ENCODE measurements around the gene ARMC2. TPM values are rescaled to one million over a fixed set of nuclear protein-coding genes. Genes with fewer than 3 reads are reported as not detected.
"Not testable (repeated sequence)": the region's sequence is repeated elsewhere in the genome, so short reads cannot be mapped to it uniquely, and the experiment has no call there.

The ARMC2 gene
- polyA plus RNA-seq, 3 donors = 8.4 to 13.6 (median 10.9) TPM

- DNase-seq (ENCODE audit: low read depth in 3 of 3, low spot score in 2 of 3) = no peak
These were observed 15.5 kb upstream of the ARMC2 start for GRCh38 chr6:108832738-108833137.

DNA sequence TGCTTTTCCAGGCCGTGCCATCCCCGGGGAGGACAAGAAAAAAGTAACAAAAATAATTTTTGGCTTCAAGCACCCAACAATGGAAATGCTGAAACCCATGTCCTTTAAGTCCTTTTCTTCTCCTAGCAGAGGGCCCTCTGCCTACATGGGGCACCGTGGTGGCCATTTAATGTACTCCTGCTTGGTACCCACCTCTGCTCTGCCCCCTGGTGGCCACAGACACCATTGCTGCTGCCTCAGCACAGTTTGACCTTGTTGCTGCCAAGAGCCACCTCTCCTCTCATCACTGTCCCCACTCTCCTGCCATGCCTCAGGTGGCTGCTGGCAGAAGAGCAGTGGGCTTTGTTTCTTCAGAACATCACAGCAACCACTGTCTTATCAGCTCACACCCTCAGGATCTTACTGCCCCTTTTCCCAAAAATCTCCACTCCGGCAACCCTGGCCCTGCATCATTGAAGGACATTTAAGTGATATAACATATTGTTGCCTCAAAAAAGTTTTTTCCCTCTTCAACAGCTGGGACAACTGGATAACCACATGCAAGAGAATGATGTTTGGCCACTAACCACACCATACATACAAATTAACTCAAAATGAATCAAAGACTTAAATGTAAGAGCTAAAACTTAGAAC is 12.9 kb upstream of the ARMC2 start:
- no peak for DNase-seq (ENCODE audit: low read depth in 3 of 3, low spot score in 2 of 3)

DNA sequence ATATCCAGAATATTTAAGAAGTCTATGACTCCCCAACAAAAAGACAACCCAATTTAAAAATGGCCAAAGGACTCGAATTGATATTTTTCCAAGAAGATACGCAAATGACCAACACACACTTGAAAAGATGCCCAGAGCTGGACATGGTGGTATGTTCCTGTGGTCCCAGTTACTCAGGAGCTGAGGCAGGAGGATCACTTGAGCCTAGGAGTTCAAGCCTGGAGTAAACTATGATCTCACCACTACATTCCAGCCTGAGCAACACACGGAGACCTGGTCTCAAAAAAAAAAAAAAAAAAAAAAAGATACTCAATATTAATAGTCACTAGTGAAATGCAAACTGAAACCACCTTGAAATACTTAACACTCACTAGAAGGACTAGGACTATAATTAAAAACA is 12.2 kb upstream of the ARMC2 start:
- no peak for DNase-seq (ENCODE audit: low read depth in 3 of 3, low spot score in 2 of 3)

DNA sequence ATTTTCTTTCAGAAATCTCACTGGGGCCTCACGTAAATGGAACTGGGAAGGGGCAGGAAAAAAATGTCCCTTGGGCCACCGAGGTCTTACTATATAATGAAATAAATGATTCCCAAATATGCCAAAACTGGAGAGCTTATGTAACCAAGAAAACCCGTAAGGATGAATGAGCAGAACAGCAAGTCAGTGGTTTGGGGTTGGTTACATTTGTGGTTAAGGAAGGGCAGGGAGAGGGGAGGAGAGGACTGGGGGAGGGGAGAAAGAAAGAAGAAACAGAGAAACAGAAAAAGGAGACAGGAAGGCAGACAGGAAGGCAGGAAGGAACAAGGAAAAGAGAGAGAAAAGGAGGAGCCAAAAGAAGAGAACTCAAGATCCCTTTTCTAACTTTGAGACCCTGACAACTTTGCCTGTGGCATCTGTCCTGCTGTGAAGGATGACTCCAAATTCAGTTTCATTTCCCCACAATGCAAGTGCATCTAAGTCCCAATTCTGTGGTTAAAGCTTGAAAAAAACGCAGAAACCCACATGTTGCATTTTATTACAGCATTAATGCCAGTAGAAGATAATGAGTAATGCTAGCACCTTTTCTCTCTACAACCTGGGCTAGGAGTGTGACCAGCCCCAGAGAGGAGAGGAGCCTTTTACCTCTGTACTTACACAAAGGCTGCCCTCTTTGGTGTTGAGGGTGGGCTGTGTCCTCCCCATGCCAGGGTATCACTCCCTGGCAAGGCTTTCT is 10.8 kb upstream of the ARMC2 start:
- DNase-seq (ENCODE audit: low read depth in 3 of 3, low spot score in 2 of 3) = no peak

- peak in 1 of 3 donors; percentile 54 for DNase-seq (ENCODE audit: low read depth in 3 of 3, low spot score in 2 of 3)
These were observed 10.0 kb upstream of the ARMC2 start for GRCh38 chr6:108838101-108838717.

- DNase-seq (ENCODE audit: low read depth in 3 of 3, low spot score in 2 of 3) = no peak
These were observed 9.1 kb upstream of the ARMC2 start for GRCh38 chr6:108839083-108839642.

DNA sequence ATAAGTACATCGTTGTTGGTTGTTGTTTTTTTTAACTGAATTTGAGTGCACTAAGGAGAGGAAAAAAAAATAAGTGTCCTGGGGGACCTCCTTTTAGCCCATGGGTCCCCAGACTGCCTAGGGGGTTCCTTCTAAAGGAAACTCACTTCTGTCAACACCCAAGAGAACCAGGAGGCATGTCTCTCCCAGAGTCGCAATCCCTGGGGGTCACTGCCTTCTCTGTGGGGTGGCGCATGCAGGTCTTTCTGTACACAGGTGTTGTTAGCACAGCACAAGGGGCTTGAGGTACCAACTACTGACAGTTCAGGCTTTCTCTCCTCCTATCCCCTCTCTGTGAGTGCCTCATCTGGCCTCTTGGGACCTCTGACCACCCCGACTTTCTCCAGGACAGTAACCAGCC is 7.3 kb upstream of the ARMC2 start:
- DNase-seq (ENCODE audit: low read depth in 3 of 3, low spot score in 2 of 3) = no peak

DNA sequence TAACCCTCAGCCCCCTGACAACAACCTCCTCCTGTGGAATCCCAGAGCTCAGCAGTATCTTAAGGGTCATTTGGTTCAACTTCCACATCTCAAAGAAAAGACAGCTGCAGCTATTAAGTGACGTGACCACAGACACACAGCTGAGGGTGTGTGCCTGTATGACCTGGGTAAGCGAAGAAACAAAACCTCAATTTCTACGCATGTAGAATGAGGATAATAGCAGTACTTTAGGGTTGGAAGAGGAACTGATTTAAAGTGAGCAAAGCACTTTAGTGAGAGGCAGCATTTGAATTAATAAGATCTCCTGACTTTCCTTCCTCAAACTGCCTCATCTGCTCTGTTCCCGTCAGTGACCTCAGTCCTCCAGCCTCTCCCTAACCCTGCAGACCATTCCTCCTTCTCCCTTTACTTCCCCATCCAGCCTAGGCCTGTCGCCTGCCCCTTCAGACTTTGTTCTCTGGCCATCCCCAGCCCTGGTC is 6.8 kb upstream of the ARMC2 start:
- no peak for DNase-seq (ENCODE audit: low read depth in 3 of 3, low spot score in 2 of 3)

GRCh38 chr6:108844135-108844534 is 4.1 kb upstream of the ARMC2 start:
- DNase-seq (ENCODE audit: low read depth in 3 of 3, low spot score in 2 of 3) = no peak

GRCh38 chr6:108845145-108845544 is 3.1 kb upstream of the ARMC2 start:
- no peak for DNase-seq (ENCODE audit: low read depth in 3 of 3, low spot score in 2 of 3)

DNA sequence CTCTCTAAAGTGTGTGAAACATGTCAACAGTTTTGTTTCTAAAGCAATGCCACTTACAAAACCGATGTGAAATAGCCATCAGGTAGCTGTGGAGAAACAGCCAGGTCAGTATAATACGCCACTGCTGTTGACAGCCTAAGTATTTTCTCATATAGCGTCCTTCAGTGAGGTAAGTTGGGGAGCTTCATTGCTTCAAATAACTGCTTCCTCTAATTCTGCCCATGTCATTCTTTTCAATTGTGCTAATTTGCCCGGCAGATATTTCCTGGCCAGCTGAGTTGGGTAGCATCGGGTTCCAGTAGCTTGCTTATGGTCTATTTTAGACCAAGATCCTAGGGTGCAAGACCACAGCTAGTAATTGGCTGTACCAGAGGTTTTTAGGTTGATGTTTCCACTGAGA is 2.1 kb upstream of the ARMC2 start:
- no peak for DNase-seq (ENCODE audit: low read depth in 3 of 3, low spot score in 2 of 3)

DNA sequence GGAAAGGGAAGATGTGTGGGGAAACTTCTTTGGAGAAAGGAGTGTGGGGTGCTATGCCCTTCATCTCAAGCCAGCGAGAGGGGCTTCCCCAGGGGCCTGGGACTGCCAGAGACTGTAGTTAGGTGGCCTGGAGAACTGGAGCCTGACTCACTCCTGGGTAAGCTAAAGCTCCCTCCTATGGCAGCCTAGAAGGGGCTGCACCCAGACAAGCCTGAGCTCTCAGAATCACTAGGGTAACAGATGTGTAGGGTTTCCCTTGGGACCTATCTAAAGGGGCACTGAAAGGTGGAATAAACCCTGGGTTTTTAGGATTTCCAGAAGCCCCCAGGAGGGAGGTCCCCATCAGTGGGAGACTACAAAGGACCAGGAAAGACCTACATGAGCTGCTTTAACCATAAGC is 1.6 kb upstream of the ARMC2 start:
- no peak for DNase-seq (ENCODE audit: low read depth in 3 of 3, low spot score in 2 of 3)

- DNase-seq (ENCODE audit: low read depth in 3 of 3, low spot score in 2 of 3) = no peak
These were observed 495 bp upstream of the ARMC2 start for GRCh38 chr6:108847738-108848115.

GRCh38 chr6:108850669-108851465 is 2.6 kb downstream of the ARMC2 start:
- no peak for DNase-seq (ENCODE audit: low read depth in 3 of 3, low spot score in 2 of 3)

DNA sequence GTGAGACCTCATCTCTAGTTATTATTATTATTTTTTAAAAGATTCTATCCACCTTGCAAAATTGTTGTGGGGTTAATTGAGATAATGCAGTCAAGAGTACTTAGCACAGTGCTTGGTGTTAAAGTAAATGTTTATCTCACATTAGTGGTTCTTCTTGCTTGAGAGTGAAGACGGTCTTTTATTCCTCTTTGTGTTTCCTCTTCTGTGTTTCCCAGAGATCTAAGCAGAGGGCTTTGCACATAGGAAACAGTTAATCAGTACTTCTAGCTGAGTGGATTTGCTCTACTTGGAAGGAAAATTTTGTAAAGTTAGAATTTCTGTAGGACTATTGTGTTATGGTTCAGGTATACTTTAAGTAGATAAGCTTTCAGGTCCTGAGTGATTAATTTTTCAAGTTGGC is 3.5 kb downstream of the ARMC2 start:
- no peak for DNase-seq (ENCODE audit: low read depth in 3 of 3, low spot score in 2 of 3)

DNA sequence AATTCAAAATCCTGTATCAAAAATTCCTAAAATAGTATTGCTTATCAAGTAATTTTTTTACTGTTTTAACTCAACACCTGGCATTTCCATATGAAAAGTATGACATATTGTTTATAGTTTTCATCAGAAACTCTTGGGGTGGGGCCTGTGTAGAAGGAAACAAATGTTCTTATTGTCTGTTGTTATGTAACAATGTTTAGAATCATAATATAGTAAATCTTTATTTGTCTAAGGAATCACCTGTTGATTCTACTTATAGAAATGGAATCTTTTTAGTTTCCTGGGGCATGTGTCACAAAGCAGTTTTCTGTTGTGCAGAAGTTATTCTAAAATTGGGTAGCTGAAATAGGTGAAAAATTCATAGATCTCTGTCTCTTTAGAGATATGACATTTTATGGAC is 4.9 kb downstream of the ARMC2 start:
- DNase-seq (ENCODE audit: low read depth in 3 of 3, low spot score in 2 of 3) = no peak

GRCh38 chr6:108862479-108863191 is 14.4 kb downstream of the ARMC2 start:
- DNase-seq (ENCODE audit: low read depth in 3 of 3, low spot score in 2 of 3) = no peak

GRCh38 chr6:108865751-108866286 is 17.6 kb downstream of the ARMC2 start:
- not testable (repeated sequence) for DNase-seq (ENCODE audit: low read depth in 3 of 3, low spot score in 2 of 3)

DNA sequence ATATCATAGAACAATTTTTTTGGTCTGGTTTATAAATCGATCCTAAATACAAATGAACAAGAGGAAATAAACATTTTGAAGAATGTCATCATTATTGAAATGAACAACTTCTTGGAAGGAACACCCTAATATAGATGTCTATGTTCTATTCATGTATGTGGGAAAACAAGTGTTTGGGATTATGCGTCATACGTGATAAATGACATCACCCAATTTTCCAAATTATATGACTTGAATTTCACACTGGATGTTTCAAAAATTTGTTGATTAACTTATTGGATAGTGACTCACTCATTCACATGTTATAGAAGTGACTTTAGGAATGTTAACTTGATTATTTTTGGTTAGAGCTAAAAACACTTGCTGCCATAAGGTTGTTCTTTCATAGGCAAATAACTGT is 18.6 kb downstream of the ARMC2 start:
- no peak for DNase-seq (ENCODE audit: low read depth in 3 of 3, low spot score in 2 of 3)

DNA sequence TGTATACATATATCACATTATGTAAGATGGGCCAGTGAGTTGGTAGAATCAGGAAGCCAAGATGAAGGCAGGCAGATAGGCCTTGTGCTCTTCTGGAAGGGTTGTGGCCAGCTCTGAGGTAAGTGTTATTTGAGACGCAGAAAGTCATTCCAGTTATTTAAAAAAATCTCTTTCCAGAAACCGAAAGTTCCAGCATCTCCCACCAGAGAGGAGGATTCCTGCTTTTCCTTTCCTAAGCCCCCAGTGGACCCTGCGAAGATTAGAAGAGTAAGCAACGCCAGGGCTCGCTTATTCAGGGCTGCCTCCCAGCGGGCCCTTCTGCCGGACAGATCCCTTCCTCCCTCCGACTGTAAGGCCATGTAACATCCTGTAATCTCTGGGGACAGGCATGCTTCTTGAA is 20.4 kb downstream of the ARMC2 start:
- DNase-seq (ENCODE audit: low read depth in 3 of 3, low spot score in 2 of 3) = no peak
